ENCODE data around the gene SLC2A1. TPM values are rescaled to one million over a fixed set of nuclear protein-coding genes. Genes with fewer than 3 reads are reported as not detected.
A peak's percentile ranks its signal among the peaks of the same experiment; 100 is the strongest.

SLC2A1 gene
- total RNA-seq, 6 experiments from 2014 or later: 89.7 to 174 (median 105) TPM

DNA sequence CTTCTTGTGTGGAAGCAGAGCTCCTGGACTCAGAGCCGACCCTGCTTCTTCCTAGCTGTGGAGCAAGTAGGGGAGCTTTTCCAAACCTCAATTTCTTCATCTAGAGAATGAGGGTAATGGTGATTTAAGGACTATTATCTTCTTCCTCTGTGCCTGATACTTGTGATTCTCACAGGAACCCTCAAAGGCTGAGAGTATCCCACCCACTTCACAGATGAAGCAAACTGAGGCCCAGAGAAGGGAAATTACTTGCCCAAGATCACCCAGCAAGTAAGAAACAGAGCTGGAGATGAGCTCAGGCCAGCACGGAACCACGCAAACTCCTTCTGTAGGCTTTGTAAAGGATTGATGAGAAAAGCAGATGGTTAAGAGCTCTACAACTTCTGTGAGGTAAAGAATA, 15.1 kb upstream of the SLC2A1 start:
- H3K4me3 Mint-ChIP-seq: no peak overlapping the region
- peaks cover 40% of the 10 kb centered on the region for H3K4me1 Mint-ChIP-seq (ENCODE audit: low read depth)
- TF ChIP-seq, protein P1, sequence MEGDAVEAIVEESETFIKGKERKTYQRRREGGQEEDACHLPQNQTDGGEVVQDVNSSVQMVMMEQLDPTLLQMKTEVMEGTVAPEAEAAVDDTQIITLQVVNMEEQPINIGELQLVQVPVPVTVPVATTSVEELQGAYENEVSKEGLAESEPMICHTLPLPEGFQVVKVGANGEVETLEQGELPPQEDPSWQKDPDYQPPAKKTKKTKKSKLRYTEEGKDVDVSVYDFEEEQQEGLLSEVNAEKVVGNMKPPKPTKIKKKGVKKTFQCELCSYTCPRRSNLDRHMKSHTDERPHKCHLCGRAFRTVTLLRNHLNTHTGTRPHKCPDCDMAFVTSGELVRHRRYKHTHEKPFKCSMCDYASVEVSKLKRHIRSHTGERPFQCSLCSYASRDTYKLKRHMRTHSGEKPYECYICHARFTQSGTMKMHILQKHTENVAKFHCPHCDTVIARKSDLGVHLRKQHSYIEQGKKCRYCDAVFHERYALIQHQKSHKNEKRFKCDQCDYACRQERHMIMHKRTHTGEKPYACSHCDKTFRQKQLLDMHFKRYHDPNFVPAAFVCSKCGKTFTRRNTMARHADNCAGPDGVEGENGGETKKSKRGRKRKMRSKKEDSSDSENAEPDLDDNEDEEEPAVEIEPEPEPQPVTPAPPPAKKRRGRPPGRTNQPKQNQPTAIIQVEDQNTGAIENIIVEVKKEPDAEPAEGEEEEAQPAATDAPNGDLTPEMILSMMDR (IDR thresholded peaks at IDR 0.05): no peak
- peak overlapping the region; percentile 82; the same call in 1 of the 2 replicates for H3K27ac Mint-ChIP-seq
- no peak for DNase-seq
- no peaks in the 10 kb centered on the region for H3K9me3 Mint-ChIP-seq
- peaks cover 9% of the 10 kb centered on the region; the same call in 1 of the 2 replicates for H3K36me3 Mint-ChIP-seq (ENCODE audit: low read depth)
- H3K27me3 Mint-ChIP-seq (ENCODE audit: insufficient read depth): peaks cover 7% of the 10 kb centered on the region; the same call in 1 of the 2 replicates

DNA sequence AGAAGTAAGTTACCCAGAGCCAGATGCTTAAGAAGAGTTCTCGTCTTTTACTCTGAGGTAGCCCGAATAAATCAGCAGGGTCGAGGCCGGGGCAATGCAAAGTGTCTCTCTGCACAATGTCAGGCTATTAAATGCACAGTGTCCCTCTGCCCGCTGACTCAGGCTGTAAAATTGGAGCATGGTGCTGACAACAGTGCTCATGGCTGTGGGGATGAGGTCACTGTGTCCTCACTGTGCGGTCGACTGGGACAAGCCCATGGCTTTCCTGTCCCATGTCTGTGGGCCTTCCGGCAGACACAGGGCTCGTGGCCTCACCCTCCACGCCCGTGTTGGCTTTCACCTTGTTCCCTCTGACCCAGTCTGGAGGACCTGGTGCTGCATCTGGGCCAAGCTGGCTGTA, 14.6 kb upstream of the SLC2A1 start:
- TF ChIP-seq, protein P1 (IDR thresholded peaks at IDR 0.05): no peak
- Mint-ChIP-seq H3K36me3 (ENCODE audit: low read depth) (peaks cover 9% of the 10 kb centered on the region; the same call in 1 of the 2 replicates), H3K27me3 (ENCODE audit: insufficient read depth) (peaks cover 6% of the 10 kb centered on the region; the same call in 1 of the 2 replicates), H3K4me3 (peak overlapping the region; percentile 45), H3K27ac (peak overlapping the region; percentile 82), H3K9me3 (no peaks in the 10 kb centered on the region), H3K4me1 (ENCODE audit: low read depth) (peaks cover 38% of the 10 kb centered on the region)
- peak; percentile 71 for DNase-seq

DNA sequence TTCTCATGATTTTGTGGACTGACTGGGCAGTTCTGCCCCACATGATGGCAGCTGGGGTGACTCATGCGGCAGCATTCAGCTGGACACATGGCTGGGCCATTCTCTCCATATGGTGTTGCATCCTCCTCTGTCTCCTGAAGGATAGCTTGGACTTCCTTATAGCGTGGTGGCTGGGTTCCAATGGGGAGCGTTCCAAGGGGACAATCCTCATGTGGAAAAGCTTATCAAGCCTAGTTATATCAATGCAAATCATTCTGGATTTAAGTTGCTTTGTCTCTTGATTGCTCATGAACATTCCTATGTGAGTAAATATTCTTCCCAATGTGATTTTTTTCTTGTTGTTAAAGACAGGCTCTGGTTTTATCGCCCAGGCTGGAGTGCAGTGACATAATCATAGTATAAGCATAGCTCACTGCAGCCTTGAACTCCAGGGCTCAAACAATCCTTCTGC, 13.2 kb upstream of the SLC2A1 start:
- no peaks in the 10 kb centered on the region for H3K36me3 Mint-ChIP-seq (ENCODE audit: low read depth)
- H3K4me3 Mint-ChIP-seq: no peak overlapping the region
- peaks cover 3% of the 10 kb centered on the region; the same call in 1 of the 2 replicates for H3K27me3 Mint-ChIP-seq (ENCODE audit: insufficient read depth)
- H3K4me1 Mint-ChIP-seq (ENCODE audit: low read depth): peaks cover 48% of the 10 kb centered on the region
- no peaks in the 10 kb centered on the region for H3K9me3 Mint-ChIP-seq
- DNase-seq: peak; percentile 76
- TF ChIP-seq, protein P1 (IDR thresholded peaks at IDR 0.05): no peak
- peak overlapping the region; percentile 71 for H3K27ac Mint-ChIP-seq

DNA sequence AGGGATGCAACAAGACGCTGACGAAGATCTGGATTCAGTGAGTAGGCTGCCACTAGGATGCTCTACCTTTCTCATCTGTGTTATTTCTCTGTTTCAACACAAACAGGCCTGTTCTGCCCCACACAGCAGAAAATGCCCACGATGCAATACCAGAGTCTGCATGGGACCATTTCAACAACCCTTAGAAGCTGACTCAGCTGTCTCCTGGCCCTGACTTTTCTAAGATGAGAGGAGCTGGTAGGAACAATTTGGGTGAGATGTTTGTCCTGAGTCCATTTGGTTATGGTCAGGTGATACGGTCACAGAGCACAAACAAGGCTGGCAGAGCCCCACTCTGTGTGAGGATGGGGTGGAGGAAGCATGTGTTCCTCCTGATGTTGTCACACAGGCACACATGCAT, 11.5 kb upstream of the SLC2A1 start:
- Mint-ChIP-seq H3K4me3 (no peak overlapping the region), H3K36me3 (ENCODE audit: low read depth) (no peaks in the 10 kb centered on the region), H3K9me3 (no peaks in the 10 kb centered on the region), H3K27me3 (ENCODE audit: insufficient read depth) (peaks cover 1% of the 10 kb centered on the region; the same call in 1 of the 2 replicates), H3K4me1 (ENCODE audit: low read depth) (peaks cover 45% of the 10 kb centered on the region), H3K27ac (no peak overlapping the region)
- DNase-seq: no peak
- TF ChIP-seq, protein P1 (IDR thresholded peaks at IDR 0.05): no peak

DNA sequence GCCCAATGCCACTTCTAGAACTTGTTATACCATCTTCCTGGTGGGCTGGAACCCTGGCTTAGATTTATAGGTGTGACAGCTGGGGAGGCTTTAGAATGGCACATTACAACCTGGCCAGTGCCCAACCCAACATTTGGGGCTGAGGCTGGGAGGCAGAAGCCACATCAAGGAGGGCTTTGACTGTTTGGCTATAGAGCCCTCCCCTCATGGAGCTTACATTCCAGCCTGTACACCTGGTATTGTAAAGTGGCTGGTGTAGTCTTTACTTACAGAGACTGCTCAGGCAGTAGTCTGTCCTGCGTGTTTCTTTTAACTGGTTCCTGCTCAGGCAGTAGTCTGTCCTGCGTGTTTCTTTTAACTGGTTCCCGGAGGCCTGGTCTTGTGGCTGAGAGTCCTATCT, 10.0 kb upstream of the SLC2A1 start:
- Mint-ChIP-seq H3K36me3 (ENCODE audit: low read depth) (no peaks in the 10 kb centered on the region), H3K4me3 (no peak overlapping the region), H3K27me3 (ENCODE audit: insufficient read depth) (no peaks in the 10 kb centered on the region), H3K4me1 (ENCODE audit: low read depth) (peaks cover 47% of the 10 kb centered on the region), H3K27ac (no peak overlapping the region), H3K9me3 (no peaks in the 10 kb centered on the region)
- no peak for DNase-seq
- TF ChIP-seq, protein P1 (IDR thresholded peaks at IDR 0.05): no peak

All from HFFc6 (cell line).